ENCODE results near the gene EFCAB11.

Gene EFCAB11

GRCh38 chr14:89823743-89824142, 130.8 kb downstream of the EFCAB11 start:
- TF ChIP-seq CTCF (IDR thresholded peaks at IDR 0.05; ENCODE audit: low read depth, low read length) = no peak
- no peak overlapping the region for H3K4me3 ChIP-seq (ENCODE audit: low read depth, low read length)

- peak overlapping the region; percentile 7; the same call in 1 of the 2 replicates for H3K4me3 ChIP-seq (ENCODE audit: low read depth, low read length)
- no peak for TF ChIP-seq CTCF (IDR thresholded peaks at IDR 0.05; ENCODE audit: low read depth, low read length)
Measured at GRCh38 chr14:89814126-89814525, 140.4 kb downstream of the EFCAB11 start.

- no peak overlapping the region; the same call in 1 of the 2 replicates for H3K4me3 ChIP-seq (ENCODE audit: low read depth, low read length)
- TF ChIP-seq CTCF (IDR thresholded peaks at IDR 0.05; ENCODE audit: low read depth, low read length) = no peak
Measured at GRCh38 chr14:89813617-89814031, 140.9 kb downstream of the EFCAB11 start.

- no peak overlapping the region for H3K4me3 ChIP-seq (ENCODE audit: low read depth, low read length)
- TF ChIP-seq CTCF (IDR thresholded peaks at IDR 0.05; ENCODE audit: low read depth, low read length) = no peak
Measured at GRCh38 chr14:89811954-89812575, 142.5 kb downstream of the EFCAB11 start.

GRCh38 chr14:89810101-89810500, 144.4 kb downstream of the EFCAB11 start:
- TF ChIP-seq CTCF (IDR thresholded peaks at IDR 0.05; ENCODE audit: low read depth, low read length) = no peak
- no peak overlapping the region for H3K4me3 ChIP-seq (ENCODE audit: low read depth, low read length)

- no peak for TF ChIP-seq CTCF (IDR thresholded peaks at IDR 0.05; ENCODE audit: low read depth, low read length)
- no peak overlapping the region for H3K4me3 ChIP-seq (ENCODE audit: low read depth, low read length)
Measured at GRCh38 chr14:89807892-89808291, 146.6 kb downstream of the EFCAB11 start.

- TF ChIP-seq CTCF (IDR thresholded peaks at IDR 0.05; ENCODE audit: low read depth, low read length) = no peak
- H3K4me3 ChIP-seq (ENCODE audit: low read depth, low read length) = no peak overlapping the region
Measured at GRCh38 chr14:89807151-89807550, 147.4 kb downstream of the EFCAB11 start.

All from WI38 (cell line).